Measurements from ENCODE around the gene RNF144B. TPM values are rescaled to one million over a fixed set of nuclear protein-coding genes. Genes with fewer than 3 reads are reported as not detected.

RNF144B gene
- total and polyA plus RNA-seq, 2 of the 13 experiments (the other 11 are each of a cell fraction or from before 2014, with no cell fraction given), result 1.8 to 4.3 TPM

DNA sequence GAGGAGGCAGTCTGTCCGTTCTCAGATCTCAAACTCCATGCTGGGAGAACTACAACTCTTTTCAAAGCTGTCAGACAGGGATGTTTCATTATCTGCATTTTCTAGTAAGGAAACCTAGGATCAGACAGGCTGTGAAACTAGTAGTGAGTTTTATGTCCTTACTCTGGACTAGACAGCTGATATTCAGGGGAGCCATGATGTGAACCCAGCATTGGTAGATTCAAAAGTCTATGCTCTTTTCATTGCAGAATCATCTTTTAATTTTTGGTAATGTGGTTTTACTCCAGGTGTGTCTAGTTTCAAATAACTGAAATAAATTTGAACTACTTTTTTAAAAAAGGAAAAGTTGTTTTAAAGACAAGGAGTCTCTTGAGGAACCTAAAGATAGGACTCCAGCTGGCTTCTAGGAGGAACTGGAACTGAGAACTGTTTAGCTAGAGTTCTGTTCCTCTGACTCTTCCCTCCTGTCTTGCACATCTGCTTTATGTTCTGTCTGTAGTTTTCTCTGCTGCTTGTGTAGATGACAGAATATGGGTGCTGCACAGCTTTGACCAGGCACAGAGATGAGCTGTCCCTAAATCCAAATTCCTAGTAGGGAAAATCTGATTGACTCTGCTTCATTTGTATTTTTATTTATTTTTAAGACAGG, 27.8 kb upstream of the RNF144B start:
- DNase-seq (ENCODE audit: low spot score) (no peak), FAIRE-seq (no peak), ATAC-seq (no peak)
- BruUV-seq (replicated peaks), result no TSS peak
- Histone ChIP-seq H3K4me3 (replicated peaks in 1 of 3; ENCODE audit: insufficient read depth in 1 of 3, low read depth in 2 of 3, low read length in 3 of 3) (no peak overlapping the region), H3K36me3 (replicated peaks in 1 of 2; ENCODE audit: control insufficient read depth in 1 of 2, insufficient read depth in 2 of 2, low read length in 2 of 2) (no peaks in the 10 kb centered on the region), H3K9ac (ENCODE audit: insufficient read depth, low read depth, low read length) (no peak overlapping the region), H3K4me1 (ENCODE audit: insufficient read depth, low read length) (no peaks in the 10 kb centered on the region), H4K20me1 (ENCODE audit: insufficient read depth, low read length) (no peaks in the 10 kb centered on the region), H3K79me2 (ENCODE audit: insufficient read depth, low read length) (no peaks in the 10 kb centered on the region), H3K27me3 (ENCODE audit: control insufficient read depth in 1 of 2, insufficient read depth in 2 of 2, low read length in 2 of 2) (peaks cover 1 to 4% of the 10 kb centered on the region in 2 experiments; a peak in 1 of 5 replicates), H3K27ac (ENCODE audit: extremely low read length, insufficient read depth, low read length) (no peak overlapping the region), H3K9me3 (ENCODE audit: low read length) (no peaks in the 10 kb centered on the region), H2AFZ (ENCODE audit: low read length) (no peak overlapping the region), H3K4me2 (ENCODE audit: low read depth, low read length) (no peak overlapping the region)
- 29% methylated on average over 1 of the region's 1 CpG for WGBS (ENCODE audit: low lambda C conversion rate)
- ChIA-PET POLR2A (no interaction called here), CTCF (ENCODE audit: low intra/inter-chr PET ratio, low total read pairs) (no interaction called here)
- in situ Hi-C loops (cut with HindIII; ENCODE audit: extremely low pct_ligation_motif_present, low pct_unique_long_range_greater_than_20kb) (no loop called here), intact Hi-C loops (cut with micrococcal nuclease; ENCODE audit: unreplicated experiment) (no loop called here)
- TF ChIP-seq ZSCAN5A (CRISPR knock-in tag; IDR thresholded peaks at IDR 0.05; ENCODE audit: borderline replicate concordance) (no peak), MBD4 (IDR thresholded peaks at IDR 0.05; ENCODE audit: borderline replicate concordance, low read length) (no peak), HIC2 (CRISPR knock-in tag; IDR thresholded peaks at IDR 0.05; ENCODE audit: low read depth) (no peak), GATAD1 (CRISPR knock-in tag; IDR thresholded peaks at IDR 0.05) (no peak), SMC3 (IDR thresholded peaks at IDR 0.05; ENCODE audit: low read length) (no peak), ZNF766 (CRISPR knock-in tag; IDR thresholded peaks at IDR 0.05; ENCODE audit: borderline replicate concordance) (no peak), ZNF580 (CRISPR knock-in tag; IDR thresholded peaks at IDR 0.05; ENCODE audit: borderline replicate concordance, low read depth) (no peak), ZNF800 (CRISPR knock-in tag; IDR thresholded peaks at IDR 0.05) (no peak), ZNF275 (CRISPR knock-in tag; IDR thresholded peaks at IDR 0.05; ENCODE audit: borderline replicate concordance) (no peak), GPN1 (CRISPR knock-in tag; IDR thresholded peaks at IDR 0.05; ENCODE audit: borderline replicate concordance) (no peak), ZXDC (CRISPR knock-in tag; IDR thresholded peaks at IDR 0.05) (no peak)
- TF ChIP-seq, protein P1, sequence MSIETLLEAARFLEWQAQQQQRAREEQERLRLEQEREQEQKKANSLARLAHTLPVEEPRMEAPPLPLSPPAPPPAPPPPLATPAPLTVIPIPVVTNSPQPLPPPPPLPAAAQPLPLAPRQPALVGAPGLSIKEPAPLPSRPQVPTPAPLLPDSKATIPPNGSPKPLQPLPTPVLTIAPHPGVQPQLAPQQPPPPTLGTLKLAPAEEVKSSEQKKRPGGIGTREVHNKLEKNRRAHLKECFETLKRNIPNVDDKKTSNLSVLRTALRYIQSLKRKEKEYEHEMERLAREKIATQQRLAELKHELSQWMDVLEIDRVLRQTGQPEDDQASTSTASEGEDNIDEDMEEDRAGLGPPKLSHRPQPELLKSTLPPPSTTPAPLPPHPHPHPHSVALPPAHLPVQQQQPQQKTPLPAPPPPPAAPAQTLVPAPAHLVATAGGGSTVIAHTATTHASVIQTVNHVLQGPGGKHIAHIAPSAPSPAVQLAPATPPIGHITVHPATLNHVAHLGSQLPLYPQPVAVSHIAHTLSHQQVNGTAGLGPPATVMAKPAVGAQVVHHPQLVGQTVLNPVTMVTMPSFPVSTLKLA (IDR thresholded peaks at IDR 0.05), result no peak
